H1 (cell line): ENCODE data around the gene C6orf62.

Source experiments
- BACH1 ChIP-seq: IDR thresholded peaks from 2 replicates; pipeline ENCODE4 v1.6.1; 2012; ENCODE audit warnings: low read length, improper control_type of control experiment
- CEBPB ChIP-seq: IDR thresholded peaks from 2 replicates; pipeline ENCODE4 v1.6.1; 2012; ENCODE audit warnings: low read depth, low read length
- EZH2 ChIP-seq: fragments of 200-600 bp; sonication (generic); IDR thresholded peaks from 2 replicates; pipeline ENCODE4 v1.7.1; 2012; ENCODE audit warnings: low read depth, mild to moderate bottlenecking, moderate library complexity, low read length, inconsistent platforms; ENCODE audit not compliant: severe bottlenecking
- KDM1A ChIP-seq: fragments of 200-600, 300-600 bp; sonication (generic); IDR thresholded peaks from 2 replicates; pipeline ENCODE4 v1.7.1; 2016; ENCODE audit warnings: mild to moderate bottlenecking, low read length, borderline replicate concordance
- POLR2A ChIP-seq, 2 experiments: IDR thresholded peaks; 1 replicate in 1 of 2; 2 replicates in 1 of 2; pipeline ENCODE4 v1.6.1; 2011; ENCODE audit warnings: low read depth in 2 of 2, low read length in 2 of 2, mild to moderate bottlenecking in 2 of 2; ENCODE audit errors: control extremely low read depth in 1 of 2
- TF ChIP-seq, protein P1 (sequence below): IDR thresholded peaks from 2 replicates; pipeline ENCODE4 v1.6.1; 2012; ENCODE audit warnings: low read length, inconsistent platforms
- TF ChIP-seq, protein P2 (sequence below), 3 experiments: IDR thresholded peaks; 1 replicate in 2 of 3; 2 replicates in 1 of 3; pipeline versions ENCODE4 v1.5.1 to v1.6.1; 2011; ENCODE audit warnings: low read length in 3 of 3, mild to moderate bottlenecking in 3 of 3, inconsistent platforms in 2 of 3, low read depth in 1 of 3, moderate library complexity in 1 of 3; ENCODE audit not compliant: insufficient read depth in 1 of 3; ENCODE audit errors: control extremely low read depth in 1 of 3

- no peak for TF ChIP-seq BACH1
- TF ChIP-seq, protein P1, sequence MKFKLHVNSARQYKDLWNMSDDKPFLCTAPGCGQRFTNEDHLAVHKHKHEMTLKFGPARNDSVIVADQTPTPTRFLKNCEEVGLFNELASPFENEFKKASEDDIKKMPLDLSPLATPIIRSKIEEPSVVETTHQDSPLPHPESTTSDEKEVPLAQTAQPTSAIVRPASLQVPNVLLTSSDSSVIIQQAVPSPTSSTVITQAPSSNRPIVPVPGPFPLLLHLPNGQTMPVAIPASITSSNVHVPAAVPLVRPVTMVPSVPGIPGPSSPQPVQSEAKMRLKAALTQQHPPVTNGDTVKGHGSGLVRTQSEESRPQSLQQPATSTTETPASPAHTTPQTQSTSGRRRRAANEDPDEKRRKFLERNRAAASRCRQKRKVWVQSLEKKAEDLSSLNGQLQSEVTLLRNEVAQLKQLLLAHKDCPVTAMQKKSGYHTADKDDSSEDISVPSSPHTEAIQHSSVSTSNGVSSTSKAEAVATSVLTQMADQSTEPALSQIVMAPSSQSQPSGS = no peak
- TF ChIP-seq EZH2 = no peak
- no peak for TF ChIP-seq POLR2A (IDR thresholded peaks at IDR 0.05; ENCODE audit: control extremely low read depth in 1 of 2, low read depth in 2 of 2, low read length in 2 of 2)
- TF ChIP-seq KDM1A = no peak
- no peak for TF ChIP-seq CEBPB
- TF ChIP-seq, protein P2, sequence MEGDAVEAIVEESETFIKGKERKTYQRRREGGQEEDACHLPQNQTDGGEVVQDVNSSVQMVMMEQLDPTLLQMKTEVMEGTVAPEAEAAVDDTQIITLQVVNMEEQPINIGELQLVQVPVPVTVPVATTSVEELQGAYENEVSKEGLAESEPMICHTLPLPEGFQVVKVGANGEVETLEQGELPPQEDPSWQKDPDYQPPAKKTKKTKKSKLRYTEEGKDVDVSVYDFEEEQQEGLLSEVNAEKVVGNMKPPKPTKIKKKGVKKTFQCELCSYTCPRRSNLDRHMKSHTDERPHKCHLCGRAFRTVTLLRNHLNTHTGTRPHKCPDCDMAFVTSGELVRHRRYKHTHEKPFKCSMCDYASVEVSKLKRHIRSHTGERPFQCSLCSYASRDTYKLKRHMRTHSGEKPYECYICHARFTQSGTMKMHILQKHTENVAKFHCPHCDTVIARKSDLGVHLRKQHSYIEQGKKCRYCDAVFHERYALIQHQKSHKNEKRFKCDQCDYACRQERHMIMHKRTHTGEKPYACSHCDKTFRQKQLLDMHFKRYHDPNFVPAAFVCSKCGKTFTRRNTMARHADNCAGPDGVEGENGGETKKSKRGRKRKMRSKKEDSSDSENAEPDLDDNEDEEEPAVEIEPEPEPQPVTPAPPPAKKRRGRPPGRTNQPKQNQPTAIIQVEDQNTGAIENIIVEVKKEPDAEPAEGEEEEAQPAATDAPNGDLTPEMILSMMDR (IDR thresholded peaks at IDR 0.05; ENCODE audit: control extremely low read depth in 1 of 3, insufficient read depth in 1 of 3, low read depth in 1 of 3, low read length in 3 of 3) = no peak
These were observed 42.4 kb upstream of the C6orf62 start for GRCh38 chr6:24761193-24761835.
